GM18526 (cell line): ENCODE results near the gene TGFBR3.

Source experiments
- POLR2A ChIP-seq: IDR thresholded peaks from 3 replicates; pipeline ENCODE4 v1.6.1; 2011; ENCODE audit not compliant: insufficient read length; ENCODE audit errors: extremely low read depth

The TGFBR3 gene

GRCh38 chr1:91754816-91755580 lies 131.0 kb downstream of the TGFBR3 start:
- TF ChIP-seq POLR2A = no peak

GRCh38 chr1:91754348-91754747 lies 131.6 kb downstream of the TGFBR3 start:
- TF ChIP-seq POLR2A = no peak

GRCh38 chr1:91753878-91754277 lies 132.1 kb downstream of the TGFBR3 start:
- no peak for TF ChIP-seq POLR2A

DNA sequence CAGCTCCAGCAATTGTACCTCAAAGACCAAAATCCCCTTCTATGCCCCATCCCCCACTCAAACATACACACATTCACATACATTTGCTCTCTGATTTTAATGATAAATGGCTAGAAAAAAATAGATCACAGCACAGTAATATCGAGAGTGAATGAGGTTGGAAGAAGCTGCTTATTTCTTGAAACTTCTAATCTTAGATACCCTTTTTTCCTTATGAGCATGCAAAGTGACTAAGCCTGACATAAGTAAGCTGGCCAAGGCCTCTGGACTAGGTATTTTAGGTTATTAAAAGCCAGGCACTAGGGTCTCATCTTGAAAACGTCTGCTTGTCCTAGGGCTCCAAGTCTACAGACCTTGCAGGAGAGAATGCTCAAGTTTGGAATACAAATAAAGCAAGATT lies 133.6 kb downstream of the TGFBR3 start:
- TF ChIP-seq POLR2A = no peak

GRCh38 chr1:91751275-91751674 lies 134.7 kb downstream of the TGFBR3 start:
- no peak for TF ChIP-seq POLR2A

- no peak for TF ChIP-seq POLR2A
Observed at GRCh38 chr1:91750398-91750996, 135.5 kb downstream of the TGFBR3 start.

GRCh38 chr1:91749788-91750231 lies 136.1 kb downstream of the TGFBR3 start:
- TF ChIP-seq POLR2A = no peak

GRCh38 chr1:91747666-91748065 lies 138.3 kb downstream of the TGFBR3 start:
- no peak for TF ChIP-seq POLR2A

- TF ChIP-seq POLR2A = no peak
Observed at GRCh38 chr1:91746728-91747338, 139.1 kb downstream of the TGFBR3 start.

- TF ChIP-seq POLR2A = no peak
Observed at GRCh38 chr1:91745640-91746373, 140.1 kb downstream of the TGFBR3 start.

DNA sequence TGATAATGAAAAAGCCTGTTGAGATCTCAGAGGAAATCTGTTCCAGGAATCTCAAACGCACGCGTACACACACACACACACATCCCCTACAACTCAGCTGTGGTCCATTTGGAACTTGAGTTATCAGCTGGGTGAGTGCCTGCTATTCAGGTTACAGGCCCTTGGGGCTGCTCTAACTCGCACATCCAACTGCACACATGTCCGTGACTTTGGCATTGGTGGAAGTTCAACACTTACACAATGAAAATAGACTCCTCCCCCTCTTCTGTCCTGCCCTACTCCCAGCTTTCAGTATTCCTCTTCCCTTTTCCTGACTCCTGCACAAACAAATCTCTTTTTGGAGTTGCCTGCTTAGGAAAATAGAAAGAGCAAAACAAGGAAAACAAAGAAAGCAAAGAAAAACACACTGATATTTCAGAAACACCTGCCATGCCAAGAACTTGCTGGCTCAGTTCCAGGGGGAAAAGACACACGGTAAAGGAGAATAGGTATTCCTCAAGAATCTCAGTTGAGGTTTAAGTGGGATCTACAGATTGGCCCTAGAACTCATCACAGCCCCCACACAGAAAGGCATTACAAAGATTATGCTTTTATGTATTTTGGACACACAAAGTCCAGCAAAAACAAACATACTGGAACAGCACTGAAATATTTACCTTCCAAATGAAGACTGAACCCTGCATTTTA lies 140.9 kb downstream of the TGFBR3 start:
- TF ChIP-seq POLR2A = no peak

DNA sequence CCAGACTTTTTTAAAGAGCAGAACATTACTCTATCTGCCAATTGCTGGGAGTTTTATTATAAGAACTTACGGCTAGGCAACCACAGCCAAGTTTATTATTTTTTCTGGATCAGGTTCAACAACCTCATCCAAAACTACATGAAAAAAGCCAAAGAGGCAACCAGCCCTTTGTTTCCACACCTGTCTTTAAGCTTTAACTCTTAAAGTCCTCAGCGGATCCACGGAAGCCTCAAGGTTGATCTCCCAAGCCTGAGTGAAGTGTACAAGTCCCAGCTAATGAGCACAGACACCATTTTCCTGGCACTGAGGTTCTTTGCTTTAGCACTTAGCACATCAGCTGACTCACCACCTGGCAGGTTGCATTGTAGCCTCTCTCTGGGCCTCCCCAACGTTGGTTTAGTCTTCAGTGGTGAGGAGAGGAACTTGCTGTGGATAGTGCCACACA lies 143.1 kb downstream of the TGFBR3 start:
- TF ChIP-seq POLR2A = no peak

- no peak for TF ChIP-seq POLR2A
Observed at GRCh38 chr1:91741906-91742305, 144.0 kb downstream of the TGFBR3 start.

- TF ChIP-seq POLR2A = no peak
Observed at GRCh38 chr1:91741301-91741700, 144.7 kb downstream of the TGFBR3 start.

DNA sequence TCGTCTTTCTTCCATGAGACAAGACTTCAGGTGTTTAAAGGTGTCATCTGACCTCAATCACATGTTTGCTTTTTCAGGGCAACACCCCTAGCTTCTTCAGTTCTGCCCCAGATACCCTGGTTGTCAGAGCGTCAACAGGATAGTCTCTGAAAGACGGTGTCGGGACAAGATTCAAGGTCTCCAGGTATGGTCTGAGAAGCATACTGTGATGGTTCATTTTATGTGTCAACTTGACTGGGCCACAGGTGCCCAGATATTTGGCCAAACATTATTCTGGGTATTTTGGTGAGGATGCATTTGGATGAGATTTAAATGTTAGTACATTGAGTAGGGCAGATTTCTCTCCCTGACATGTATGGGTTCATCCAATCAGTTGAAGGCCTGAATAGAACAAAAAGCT lies 148.3 kb downstream of the TGFBR3 start:
- TF ChIP-seq POLR2A = no peak
